ENCODE data around the gene PDCD1. TPM values are rescaled to one million over a fixed set of nuclear protein-coding genes. Genes with fewer than 3 reads are reported as not detected.

The PDCD1 gene
- total RNA-seq, 1 donor, result 2.0 TPM

- Histone ChIP-seq H3K27me3 (ENCODE audit: insufficient read depth, low read length) (no peaks in the 10 kb centered on the region), H3K4me3 (ENCODE audit: low read length) (no peak overlapping the region), H3K4me1 (ENCODE audit: insufficient read depth, low read length) (no peaks in the 10 kb centered on the region), H3K9me3 (ENCODE audit: low read depth, low read length) (no peaks in the 10 kb centered on the region)
These were observed 40.0 kb upstream of the PDCD1 start for GRCh38 chr2:241898463-241899270.

GRCh38 chr2:241897231-241897916, 38.7 kb upstream of the PDCD1 start:
- Histone ChIP-seq H3K27me3 (ENCODE audit: insufficient read depth, low read length) (no peaks in the 10 kb centered on the region), H3K4me3 (ENCODE audit: low read length) (no peak overlapping the region), H3K9me3 (ENCODE audit: low read depth, low read length) (no peaks in the 10 kb centered on the region), H3K4me1 (ENCODE audit: insufficient read depth, low read length) (no peaks in the 10 kb centered on the region)

GRCh38 chr2:241896746-241897201, 38.1 kb upstream of the PDCD1 start:
- no peaks in the 10 kb centered on the region for H3K9me3 ChIP-seq (ENCODE audit: low read depth, low read length)

GRCh38 chr2:241895712-241896641, 37.3 kb upstream of the PDCD1 start:
- Histone ChIP-seq H3K4me1 (ENCODE audit: insufficient read depth, low read length) (no peaks in the 10 kb centered on the region), H3K9me3 (ENCODE audit: low read depth, low read length) (no peaks in the 10 kb centered on the region), H3K4me3 (ENCODE audit: low read length) (no peak overlapping the region), H3K27me3 (ENCODE audit: insufficient read depth, low read length) (no peaks in the 10 kb centered on the region)

More at GRCh38 chr2:241896746-241897201, 38.1 kb upstream of the PDCD1 start:
- no peak overlapping the region for H3K4me3 ChIP-seq (ENCODE audit: low read length)
- no peaks in the 10 kb centered on the region for H3K4me1 ChIP-seq (ENCODE audit: insufficient read depth, low read length)
- H3K27me3 ChIP-seq (ENCODE audit: insufficient read depth, low read length), result no peaks in the 10 kb centered on the region

GRCh38 chr2:241895427-241895711, 36.7 kb upstream of the PDCD1 start:
- H3K27me3 ChIP-seq (ENCODE audit: insufficient read depth, low read length), result no peaks in the 10 kb centered on the region
- no peaks in the 10 kb centered on the region for H3K4me1 ChIP-seq (ENCODE audit: insufficient read depth, low read length)
- no peaks in the 10 kb centered on the region for H3K9me3 ChIP-seq (ENCODE audit: low read depth, low read length)
- no peak overlapping the region for H3K4me3 ChIP-seq (ENCODE audit: low read length)

- Histone ChIP-seq H3K4me1 (ENCODE audit: insufficient read depth, low read length) (no peaks in the 10 kb centered on the region), H3K9me3 (ENCODE audit: low read depth, low read length) (no peaks in the 10 kb centered on the region), H3K27me3 (ENCODE audit: insufficient read depth, low read length) (no peaks in the 10 kb centered on the region), H3K4me3 (ENCODE audit: low read length) (no peak overlapping the region)
These were observed 36.2 kb upstream of the PDCD1 start for GRCh38 chr2:241894681-241895426.

- Histone ChIP-seq H3K9me3 (ENCODE audit: low read depth, low read length) (no peaks in the 10 kb centered on the region), H3K27me3 (ENCODE audit: insufficient read depth, low read length) (no peaks in the 10 kb centered on the region), H3K4me3 (ENCODE audit: low read length) (no peak overlapping the region), H3K4me1 (ENCODE audit: insufficient read depth, low read length) (no peaks in the 10 kb centered on the region)
These were observed 35.5 kb upstream of the PDCD1 start for GRCh38 chr2:241894056-241894641.

- Histone ChIP-seq H3K4me3 (ENCODE audit: low read length) (no peak overlapping the region), H3K9me3 (ENCODE audit: low read depth, low read length) (no peaks in the 10 kb centered on the region), H3K27me3 (ENCODE audit: insufficient read depth, low read length) (no peaks in the 10 kb centered on the region), H3K4me1 (ENCODE audit: insufficient read depth, low read length) (no peaks in the 10 kb centered on the region)
These were observed 34.6 kb upstream of the PDCD1 start for GRCh38 chr2:241893265-241893664.

- H3K4me1 ChIP-seq (ENCODE audit: insufficient read depth, low read length), result no peaks in the 10 kb centered on the region
- no peaks in the 10 kb centered on the region for H3K9me3 ChIP-seq (ENCODE audit: low read depth, low read length)
- no peaks in the 10 kb centered on the region for H3K27me3 ChIP-seq (ENCODE audit: insufficient read depth, low read length)
- no peak overlapping the region for H3K4me3 ChIP-seq (ENCODE audit: low read length)
These were observed 33.8 kb upstream of the PDCD1 start for GRCh38 chr2:241892299-241893137.

- Histone ChIP-seq H3K27me3 (ENCODE audit: insufficient read depth, low read length) (no peaks in the 10 kb centered on the region), H3K4me3 (ENCODE audit: low read length) (no peak overlapping the region), H3K4me1 (ENCODE audit: insufficient read depth, low read length) (no peaks in the 10 kb centered on the region), H3K9me3 (ENCODE audit: low read depth, low read length) (no peaks in the 10 kb centered on the region)
These were observed 33.2 kb upstream of the PDCD1 start for GRCh38 chr2:241891988-241892298.

GRCh38 chr2:241891315-241891987, 32.8 kb upstream of the PDCD1 start:
- Histone ChIP-seq H3K4me1 (ENCODE audit: insufficient read depth, low read length) (no peaks in the 10 kb centered on the region), H3K4me3 (ENCODE audit: low read length) (no peak overlapping the region), H3K9me3 (ENCODE audit: low read depth, low read length) (no peaks in the 10 kb centered on the region), H3K27me3 (ENCODE audit: insufficient read depth, low read length) (no peaks in the 10 kb centered on the region)

- Histone ChIP-seq H3K9me3 (ENCODE audit: low read depth, low read length) (no peaks in the 10 kb centered on the region), H3K4me3 (ENCODE audit: low read length) (no peak overlapping the region), H3K27me3 (ENCODE audit: insufficient read depth, low read length) (no peaks in the 10 kb centered on the region), H3K4me1 (ENCODE audit: insufficient read depth, low read length) (no peaks in the 10 kb centered on the region)
These were observed 32.0 kb upstream of the PDCD1 start for GRCh38 chr2:241890524-241891235.

GRCh38 chr2:241888641-241889040, 29.9 kb upstream of the PDCD1 start:
- H3K4me3 ChIP-seq (ENCODE audit: low read length), result no peak overlapping the region
- no peaks in the 10 kb centered on the region for H3K9me3 ChIP-seq (ENCODE audit: low read depth, low read length)
- H3K27me3 ChIP-seq (ENCODE audit: insufficient read depth, low read length), result no peaks in the 10 kb centered on the region
- H3K4me1 ChIP-seq (ENCODE audit: insufficient read depth, low read length), result no peaks in the 10 kb centered on the region
